Stimulated activated CD8-positive, alpha-beta memory T cell treated with anti-CD3 and anti-CD28 coated beads, Interleukin-12 subunit alpha, Interleukin-12 subunit beta, amount 100 ng/mL, for 24 hours (primary cell): ENCODE results near the gene GNA15.
"Not testable (repeated sequence)": the region's sequence is repeated elsewhere in the genome, so short reads cannot be mapped to it uniquely, and the experiment has no call there.

Source experiments
- DNase-seq: peaks from one replicate; pipeline ENCODE4 v3.0.0-alpha.2; 2020; ENCODE audit errors: extremely low read depth

The GNA15 gene

DNA sequence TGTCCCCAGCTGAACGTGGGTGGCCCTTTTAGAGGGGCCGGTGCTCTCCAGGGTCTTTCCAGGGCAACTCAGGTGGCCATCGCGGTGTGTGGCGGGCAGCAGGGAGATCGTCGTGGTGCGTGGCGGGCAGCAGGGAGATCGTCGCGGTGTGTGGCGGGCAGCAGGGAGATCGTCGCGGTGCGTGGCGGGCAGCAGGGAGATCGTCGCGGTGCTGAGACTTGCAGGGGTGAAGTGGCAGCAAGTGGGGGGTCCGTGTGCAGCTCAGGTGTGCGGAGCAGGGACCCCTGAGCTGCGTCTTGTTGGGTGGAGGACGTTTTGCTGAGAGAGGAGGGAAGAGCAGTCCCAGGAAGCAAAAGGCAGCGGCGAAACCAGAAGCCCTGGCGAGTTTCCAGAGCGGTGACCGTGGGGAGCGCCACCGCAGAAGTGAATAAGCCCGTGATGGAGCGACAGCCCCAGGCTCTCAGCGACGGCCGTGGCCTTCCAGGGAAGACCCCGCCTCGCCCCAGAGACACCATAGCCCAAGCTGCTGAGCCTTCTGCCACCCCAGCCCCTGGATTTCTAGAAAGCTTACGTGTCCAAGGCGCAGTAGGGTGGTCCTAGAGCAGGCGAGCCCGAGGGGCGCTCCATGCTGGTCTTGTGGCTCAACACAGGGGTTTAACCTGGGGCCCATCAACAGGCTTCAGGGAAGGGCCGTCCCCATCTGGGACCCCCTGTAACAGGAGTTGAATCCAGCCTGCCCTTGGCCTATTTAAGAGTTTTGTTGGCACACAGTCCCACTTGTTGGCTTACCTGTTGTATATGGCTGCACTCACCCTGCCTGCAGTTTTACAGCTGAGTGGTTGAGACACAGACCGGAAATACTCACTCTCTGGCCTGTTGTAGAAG, 55.3 kb downstream of the GNA15 start:
- DNase-seq = no peak

DNA sequence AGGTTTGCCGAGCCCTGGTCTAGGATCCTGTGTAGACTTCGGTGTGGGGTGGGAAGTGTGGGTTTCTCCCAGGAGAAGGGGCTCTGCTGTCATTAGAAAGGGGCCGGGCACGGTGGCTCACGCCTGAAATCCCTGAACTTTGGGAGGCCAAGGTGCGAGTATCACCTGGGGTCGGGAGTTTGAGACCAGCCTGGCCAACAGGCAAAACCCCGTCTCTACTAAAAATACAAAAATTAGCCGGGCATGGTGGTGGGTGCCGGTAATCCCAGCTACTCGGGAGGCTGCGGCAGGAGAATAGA, 55.9 kb downstream of the GNA15 start:
- DNase-seq = not testable (repeated sequence)

DNA sequence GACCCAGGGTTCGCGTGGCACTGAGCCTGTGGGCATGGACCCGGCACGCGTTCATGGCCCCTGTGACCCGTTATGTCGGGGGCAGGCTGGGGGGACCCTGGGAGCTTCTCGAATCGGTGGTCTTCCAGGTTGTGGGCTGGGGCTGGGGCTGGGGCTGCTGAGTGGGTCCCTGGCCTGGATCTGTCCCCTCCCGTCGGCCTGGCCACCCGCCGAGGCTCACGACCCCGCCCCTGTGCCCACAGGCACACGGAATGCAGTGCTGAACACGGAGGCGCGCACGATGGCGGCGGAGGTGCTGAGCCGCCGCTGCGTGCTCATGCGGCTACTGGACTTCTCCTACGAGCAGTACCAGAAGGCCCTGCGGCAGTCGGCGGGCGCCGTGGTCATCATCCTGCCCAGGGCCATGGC, 56.4 kb downstream of the GNA15 start:
- DNase-seq = no peak

DNA sequence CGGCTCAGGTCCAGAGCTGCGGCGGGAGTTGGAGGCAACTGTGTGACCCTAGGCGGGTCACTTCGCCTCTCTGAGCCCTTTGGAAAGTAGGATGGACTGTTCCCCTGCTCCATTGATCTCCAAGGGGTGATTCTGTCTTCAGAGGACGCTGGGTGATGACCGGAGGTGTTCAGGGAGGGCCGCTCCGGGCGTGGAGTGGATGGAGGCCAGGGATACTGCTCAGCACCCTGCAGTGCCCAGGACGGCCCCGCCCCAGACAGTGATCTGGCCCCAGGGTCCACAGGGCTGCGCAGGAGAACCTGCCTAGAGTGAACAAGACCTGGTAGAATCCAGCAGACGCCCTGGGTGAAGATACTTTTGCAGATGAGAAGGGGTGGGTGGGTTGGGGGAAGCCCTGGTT, 56.9 kb downstream of the GNA15 start:
- DNase-seq = no peak

DNA sequence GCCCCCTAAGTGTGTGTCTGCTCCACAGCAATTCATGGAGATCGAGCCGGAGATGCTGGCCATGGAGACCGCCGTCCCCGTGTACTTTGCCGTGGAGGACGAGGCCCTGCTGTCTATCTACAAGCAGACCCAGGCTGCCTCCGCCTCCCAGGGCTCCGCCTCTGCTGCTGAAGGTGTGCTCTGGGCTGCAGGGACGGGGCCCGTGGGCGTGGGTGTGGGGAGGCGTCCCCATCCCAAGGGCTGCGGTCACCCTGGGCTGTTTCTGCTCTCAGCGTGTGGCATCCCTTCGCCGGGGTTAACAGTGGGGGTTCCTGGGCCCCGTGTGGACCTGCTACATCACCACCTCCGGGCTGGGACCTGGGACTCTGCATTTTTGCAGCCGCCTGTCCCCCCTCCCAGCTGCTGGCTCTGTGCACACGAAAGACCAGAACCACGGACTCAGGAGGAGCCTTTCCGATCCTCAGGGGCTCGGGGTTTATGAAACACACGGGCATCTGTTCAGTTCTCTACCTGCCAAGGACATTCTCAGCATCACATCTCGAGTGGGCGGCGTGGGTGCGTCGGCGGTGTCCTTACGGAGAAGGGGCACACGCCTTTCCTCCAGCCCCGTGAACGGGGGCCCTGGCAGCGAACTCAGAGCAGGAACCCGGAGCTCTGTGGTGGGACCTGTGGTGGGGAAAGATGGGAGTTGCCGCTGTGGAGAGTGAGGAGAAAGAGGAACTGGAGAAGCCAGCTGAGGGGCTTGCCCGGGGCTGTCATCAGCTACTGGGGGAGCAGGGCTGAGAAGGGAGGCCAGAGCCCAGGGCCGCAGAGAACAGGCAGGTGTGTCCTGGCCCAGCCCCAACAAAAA, 57.6 kb downstream of the GNA15 start:
- DNase-seq = no peak

DNA sequence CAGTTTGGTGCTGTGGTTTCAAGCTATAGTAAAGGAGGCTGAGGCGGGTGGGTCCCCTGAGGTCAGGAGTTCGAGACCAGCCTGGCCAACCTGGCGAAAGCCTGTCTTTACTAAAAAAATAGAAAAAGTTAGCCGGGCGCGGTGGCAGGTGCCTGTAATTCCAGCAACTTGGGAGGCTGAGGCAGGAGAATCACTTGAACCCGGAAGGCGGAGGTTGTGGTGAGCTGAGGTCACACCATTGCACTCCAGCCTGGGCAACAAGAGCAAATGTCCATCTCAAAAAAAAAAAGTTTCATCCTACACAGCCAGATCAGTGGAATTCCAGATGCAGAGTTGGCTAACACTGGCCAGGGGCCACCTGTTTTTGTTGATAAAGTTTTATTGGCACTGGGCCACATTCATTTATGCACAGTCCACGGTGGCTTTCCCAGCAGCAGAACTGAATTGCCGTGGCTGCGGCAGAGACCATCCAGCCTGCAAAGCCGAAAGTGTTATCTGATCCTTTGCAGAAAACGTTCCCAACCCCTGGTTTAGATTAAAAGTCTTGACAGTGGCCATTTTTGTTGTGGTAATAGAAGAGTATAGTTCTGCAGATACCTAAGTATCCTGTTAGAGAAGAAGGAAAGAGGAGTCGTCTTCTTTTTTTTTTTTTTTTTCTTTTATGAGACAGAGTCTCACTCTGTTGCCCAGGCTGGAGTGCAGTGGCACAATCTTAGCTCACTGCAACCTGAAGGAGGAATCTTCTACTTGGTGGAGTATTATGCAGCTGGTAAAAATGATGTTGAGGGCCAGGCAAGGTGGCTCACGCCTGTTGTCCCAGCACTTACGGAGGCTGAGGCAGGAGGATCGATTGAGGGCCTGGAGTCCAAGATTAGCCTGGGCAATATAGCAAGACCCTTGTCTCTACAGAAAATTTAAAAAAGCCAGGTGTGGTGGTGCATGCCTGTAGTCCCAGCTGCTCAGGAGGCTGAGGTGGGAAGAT, 58.6 kb downstream of the GNA15 start:
- no peak for DNase-seq

DNA sequence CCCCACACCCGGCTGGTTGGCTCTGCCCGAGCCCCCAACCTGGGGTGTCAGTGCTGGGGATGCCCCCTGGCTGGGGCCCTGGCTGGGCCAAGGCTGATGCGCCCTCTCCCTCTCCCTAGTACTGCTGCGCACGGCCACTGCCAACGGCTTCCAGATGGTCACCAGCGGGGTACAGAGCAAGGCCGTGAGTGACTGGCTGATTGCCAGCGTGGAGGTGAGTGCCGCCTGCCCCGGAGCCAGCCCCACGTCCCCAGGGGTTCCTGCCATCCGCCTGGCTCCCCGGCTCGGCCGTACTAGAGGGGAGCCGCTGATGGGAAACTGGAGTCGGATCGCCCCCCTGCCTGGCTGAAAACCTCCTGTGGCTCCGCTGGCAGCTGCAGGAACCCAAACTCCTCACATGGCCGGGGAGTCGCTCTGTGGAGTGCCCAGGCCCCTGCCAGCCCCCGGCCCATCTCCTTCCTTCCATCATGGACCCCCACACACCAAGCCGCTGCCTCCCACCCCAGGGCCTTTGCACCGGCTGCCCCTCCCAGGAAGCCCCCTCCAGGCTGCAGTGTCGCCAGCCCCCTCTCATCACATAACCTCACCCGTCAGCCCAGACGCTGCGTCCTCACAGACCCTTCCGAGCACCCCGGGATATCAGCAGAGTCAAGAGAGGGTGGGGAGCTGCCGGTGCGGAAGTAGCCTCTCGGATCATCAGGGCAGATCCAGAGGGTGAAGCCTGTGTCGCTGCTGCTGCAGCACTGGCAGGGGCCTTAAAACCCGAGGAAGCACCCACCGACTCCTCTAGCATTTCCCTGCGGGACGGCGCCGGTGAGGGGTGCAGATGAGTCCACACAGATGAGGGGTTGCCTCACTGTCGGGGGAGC, 60.5 kb downstream of the GNA15 start:
- no peak for DNase-seq

DNA sequence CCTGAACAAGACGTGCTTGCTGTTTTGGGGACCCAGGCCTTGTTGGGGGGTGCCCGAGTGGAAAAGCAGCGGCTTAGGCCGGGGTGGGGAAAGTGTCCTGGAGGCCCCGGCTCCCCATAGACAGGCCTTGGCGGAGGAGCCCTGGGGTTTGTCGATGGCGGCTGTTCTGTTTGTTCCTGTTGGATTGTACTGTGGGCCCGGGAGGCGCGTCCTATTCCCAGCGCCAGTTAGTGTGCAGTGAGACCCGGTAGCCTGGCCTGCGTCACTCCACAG, 61.0 kb downstream of the GNA15 start:
- DNase-seq = no peak

DNA sequence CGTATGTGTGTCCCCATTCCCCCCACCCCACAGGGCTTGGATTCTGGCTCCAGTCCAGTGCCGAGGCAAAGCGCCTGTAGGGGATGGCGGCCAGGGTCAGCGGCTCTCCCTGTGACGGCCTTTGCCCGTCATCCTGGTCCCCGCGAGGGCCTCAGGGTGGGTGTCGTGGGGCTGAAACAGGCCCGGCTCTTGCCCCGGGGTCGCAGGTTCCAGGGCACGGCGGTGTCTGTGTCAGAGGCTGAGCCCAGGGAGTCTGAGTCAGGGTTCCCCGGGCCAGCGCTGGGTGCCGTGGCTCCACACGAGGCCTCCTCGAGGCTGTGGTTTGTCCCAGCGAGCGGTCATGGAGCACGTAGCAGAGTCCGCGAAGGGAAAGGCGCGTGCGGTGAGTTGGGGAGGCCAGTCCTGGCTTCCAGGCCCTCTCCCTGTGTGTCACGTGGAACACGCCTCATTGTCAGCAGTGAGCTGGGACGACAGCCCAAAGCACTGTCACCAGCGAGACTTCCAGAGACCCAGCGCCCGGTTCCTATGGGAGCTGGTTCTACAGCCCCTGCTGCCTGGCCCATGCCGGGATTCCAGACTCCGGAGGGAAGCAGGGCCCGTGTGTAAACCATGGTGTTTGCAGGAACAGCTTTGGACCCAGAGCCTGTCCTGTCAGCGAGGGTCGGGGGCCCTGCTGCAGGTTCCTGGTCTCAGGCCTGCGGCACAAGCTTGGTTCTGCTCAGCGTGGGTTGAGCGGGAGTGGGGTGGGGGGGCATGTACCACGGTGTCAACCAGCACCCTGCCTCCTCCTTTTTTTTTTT, 63.3 kb downstream of the GNA15 start:
- no peak for DNase-seq

DNA sequence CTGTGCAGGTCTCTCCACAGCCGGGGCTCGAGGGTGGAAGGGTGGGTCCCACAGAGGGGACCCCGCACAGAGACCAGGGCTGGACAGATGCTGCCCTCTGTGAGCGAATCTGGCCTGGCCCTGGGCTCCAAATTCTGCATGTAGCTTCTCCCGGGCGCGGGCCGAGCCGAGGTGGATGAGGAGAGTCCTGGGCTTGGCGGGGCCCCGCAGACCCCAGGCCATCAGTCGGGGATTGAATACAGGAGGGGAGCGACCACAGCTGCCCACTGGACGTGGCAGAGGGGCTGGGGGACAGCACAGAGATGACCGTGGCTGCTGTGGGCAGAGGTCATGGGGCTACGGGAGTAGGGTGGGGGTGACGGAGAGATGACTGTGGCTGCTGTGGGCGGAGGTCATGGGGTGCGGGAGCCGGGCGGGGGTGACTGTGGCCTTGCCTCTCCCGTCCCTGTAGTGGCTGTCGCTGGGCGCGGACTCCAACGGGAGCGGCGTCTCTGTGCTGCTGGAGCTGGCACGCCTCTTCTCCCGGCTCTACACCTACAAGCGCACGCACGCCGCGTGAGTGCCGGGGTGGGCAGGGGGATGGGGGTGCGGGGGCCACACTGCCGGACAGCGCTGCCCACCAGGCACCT, 65.4 kb downstream of the GNA15 start:
- DNase-seq = no peak

DNA sequence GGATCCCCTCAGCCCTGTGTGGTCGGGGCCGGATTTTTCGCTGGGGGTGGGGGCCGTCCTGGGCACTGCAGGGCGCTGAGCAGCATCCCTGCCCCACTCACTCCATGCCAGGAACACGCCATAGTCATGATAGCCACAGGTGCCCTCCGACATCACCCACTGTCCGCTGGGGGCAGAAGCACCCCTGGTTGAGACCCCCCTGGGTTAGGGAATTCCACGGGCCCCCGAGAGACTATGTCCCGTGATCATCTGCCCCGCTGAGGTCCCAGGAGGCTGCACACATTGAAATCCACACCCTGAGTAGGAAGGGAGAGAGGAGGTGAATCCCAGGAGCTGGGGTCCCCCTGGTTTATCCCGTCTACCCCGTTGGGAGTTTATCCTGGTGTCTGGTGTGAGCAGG, 66.1 kb downstream of the GNA15 start:
- no peak for DNase-seq

DNA sequence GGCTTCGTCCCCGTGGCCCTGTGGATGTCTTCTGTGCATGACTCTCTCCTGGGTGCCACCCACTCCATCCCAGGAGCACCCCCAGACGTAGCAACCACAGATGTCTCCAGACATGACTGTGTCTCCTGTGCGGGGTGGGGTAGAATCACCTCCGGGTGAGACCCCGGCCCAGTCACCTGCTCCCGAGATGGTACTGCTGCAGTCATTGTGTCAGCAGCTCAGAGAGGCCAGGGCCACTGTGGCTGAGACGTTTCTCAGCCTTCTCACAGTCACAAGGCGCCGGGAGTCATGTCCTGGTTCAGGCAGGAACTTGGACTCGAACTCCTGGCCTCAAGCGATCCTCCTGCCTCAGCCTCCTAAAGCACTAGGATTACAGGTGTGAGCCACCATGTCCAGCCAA, 66.5 kb downstream of the GNA15 start:
- no peak for DNase-seq

DNA sequence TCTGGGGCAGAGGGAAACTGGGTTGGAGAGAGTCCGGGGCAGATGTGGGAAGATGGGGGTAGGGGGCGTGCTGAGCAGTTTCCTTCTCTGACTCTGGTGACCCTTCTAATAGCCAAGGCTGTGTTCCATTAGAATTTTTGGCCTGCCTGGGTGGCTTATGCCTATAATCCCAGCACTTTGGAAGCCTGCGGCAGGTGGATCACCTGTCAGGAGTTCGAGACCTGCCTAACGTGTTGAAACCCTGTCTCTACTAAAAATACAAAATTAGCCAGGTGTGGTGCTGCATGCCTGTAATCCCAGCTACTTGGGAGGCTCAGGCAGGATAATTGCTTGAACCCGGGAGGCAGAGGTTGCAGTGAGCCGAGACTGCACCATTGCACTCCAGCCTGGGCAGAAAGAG, 67.1 kb downstream of the GNA15 start:
- DNase-seq = not testable (repeated sequence)

DNA sequence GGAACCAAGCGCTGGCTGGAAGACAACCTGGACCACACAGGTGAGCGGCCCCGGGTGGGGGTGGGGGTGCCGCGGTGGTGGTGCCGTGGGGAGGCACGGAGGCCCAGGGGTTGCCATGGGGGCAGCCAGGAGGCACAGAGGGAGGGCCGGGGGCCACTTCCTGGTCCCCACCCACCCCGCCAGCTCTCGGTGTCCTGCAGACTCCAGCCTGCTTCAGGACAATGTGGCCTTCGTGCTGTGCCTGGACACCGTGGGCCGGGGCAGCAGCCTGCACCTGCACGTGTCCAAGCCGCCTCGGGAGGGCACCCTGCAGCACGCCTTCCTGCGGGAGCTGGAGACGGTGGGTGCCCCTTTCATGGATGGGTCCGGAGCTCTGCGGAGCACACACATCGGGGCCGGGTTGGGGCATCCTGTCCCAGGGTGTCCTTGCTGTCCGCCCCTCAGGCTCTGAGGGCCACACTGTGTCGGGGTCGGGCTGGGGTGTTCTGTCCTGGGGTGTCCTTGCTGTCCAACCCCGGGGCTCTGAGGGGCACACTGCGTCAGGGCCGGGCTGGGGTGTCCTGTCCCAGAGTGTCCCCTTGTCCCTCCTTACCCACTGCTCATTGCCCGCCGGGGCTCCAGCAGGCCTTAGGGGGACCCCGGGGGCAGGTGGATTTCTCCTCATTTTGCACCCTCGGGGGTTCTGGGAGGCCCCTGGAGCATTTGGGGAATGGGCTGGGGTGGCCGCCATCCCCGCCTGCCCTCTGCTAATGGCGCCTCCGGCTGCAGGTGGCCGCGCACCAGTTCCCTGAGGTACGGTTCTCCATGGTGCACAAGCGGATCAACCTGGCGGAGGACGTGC, 68.2 kb downstream of the GNA15 start:
- no peak for DNase-seq

DNA sequence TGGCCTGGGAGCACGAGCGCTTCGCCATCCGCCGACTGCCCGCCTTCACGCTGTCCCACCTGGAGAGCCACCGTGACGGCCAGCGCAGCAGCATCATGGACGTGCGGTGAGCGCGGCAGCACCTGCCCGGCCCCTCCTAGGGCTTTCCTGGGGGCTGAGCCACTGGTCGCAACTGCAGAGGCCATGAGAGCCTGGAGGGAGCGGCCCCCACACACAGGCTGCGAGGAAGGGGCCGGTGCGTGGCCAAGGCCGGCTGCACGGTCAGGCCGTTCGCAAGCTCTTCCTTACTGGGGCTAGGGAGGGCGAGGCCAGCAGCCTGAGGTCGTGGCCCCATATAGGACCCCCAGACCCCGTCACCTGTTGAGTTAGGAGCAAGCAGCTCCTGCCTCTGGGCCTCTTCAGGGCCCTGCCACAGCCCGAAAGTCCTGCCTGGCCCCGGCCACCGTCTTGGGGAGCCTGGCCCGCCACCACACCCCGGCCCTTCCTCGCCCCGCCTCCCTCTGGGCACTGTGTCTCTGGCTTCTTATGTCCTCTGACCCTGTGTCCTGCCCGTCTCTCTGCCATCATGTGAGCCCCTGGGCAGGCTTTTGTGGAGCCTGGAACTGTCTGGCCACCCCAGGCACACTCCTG, 68.9 kb downstream of the GNA15 start:
- DNase-seq = no peak

DNA sequence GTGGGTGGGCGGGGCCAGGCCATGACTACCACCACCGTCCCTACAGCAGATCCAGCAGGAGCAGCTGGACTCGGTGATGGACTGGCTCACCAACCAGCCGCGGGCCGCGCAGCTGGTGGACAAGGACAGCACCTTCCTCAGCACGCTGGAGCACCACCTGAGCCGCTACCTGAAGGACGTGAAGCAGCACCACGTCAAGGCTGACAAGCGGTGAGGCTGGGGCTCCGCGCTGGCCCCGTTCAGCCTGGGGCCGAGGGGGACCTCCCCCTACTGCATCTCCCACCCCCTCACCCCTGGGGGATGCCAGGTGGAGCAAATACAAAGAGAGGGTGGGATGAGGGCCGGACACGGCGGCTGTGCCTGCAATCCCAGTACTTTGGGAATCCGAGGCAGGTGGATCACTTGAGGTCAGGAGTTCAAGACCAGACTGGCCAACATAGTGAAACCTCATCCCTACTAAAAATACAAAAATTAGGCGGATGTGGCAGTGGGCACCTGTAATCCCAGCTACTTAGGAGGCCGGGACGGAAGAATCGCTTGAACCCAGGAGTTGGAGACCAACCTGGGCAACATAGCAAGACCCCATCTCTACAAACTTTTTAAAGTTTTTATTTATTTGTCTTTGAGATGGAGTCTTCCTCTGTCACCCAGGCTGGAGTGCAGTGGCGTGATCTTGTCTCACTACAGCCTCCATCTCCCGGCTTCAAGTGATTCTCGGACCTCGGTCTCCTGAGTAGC, 70.6 kb downstream of the GNA15 start:
- DNase-seq = no peak

DNA sequence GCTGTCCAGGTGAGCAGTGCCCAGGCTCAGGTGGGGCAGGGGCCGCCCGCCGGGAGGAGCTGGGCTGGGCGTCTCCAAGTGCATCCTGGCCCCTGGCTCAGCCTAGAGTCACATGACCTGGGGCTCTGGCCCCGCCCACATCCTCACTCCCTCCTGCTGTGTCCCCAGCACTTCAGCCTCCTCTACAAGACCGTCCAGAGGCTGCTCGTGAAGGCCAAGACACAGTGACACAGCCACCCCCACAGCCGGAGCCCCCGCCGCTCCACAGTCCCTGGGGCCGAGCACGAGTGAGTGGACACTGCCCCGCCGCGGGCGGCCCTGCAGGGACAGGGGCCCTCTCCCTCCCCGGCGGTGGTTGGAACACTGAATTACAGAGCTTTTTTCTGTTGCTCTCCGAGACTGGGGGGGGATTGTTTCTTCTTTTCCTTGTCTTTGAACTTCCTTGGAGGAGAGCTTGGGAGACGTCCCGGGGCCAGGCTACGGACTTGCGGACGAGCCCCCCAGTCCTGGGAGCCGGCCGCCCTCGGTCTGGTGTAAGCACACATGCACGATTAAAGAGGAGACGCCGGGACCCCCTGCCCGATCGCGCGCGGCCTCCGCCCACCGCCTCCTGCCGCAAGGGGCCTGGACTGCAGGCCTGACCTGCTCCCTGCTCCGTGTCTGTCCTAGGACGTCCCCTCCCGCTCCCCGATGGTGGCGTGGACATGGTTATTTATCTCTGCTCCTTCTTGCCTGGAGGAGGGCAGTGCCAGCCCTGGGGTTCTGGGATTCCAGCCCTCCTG, 71.8 kb downstream of the GNA15 start:
- DNase-seq = no peak
